PFSK-1 (cell line): Measurements from ENCODE around the gene GOLGA6L10.

ENCODE experiments used
- FOXP2 ChIP-seq: optimal IDR thresholded peaks from 2 replicates; pipeline ENCODE3; 2011; ENCODE audit warnings: borderline replicate concordance, control low read depth, inconsistent platforms; ENCODE audit not compliant: insufficient read depth; ENCODE audit errors: extremely low read length, extremely low read depth
- POLR2AphosphoS5 ChIP-seq: IDR thresholded peaks from 2 replicates; pipeline ENCODE4 v1.6.1; 2012; ENCODE audit warnings: low read depth, mild to moderate bottlenecking, control low read depth, low read length, moderate library complexity
- REST ChIP-seq, 2 experiments: IDR thresholded peaks; 2 replicates each; pipeline versions ENCODE4 v1.6.1 to v1.8.0; 2011 to 2012; ENCODE audit warnings: low read depth in 2 of 2, low read length in 2 of 2, control low read depth in 1 of 2, inconsistent platforms in 1 of 2, mild to moderate bottlenecking in 1 of 2, moderate library complexity in 1 of 2; ENCODE audit not compliant: insufficient read depth in 1 of 2
- SIN3A ChIP-seq: IDR thresholded peaks from 2 replicates; pipeline ENCODE4 v1.6.1; 2012; ENCODE audit warnings: mild to moderate bottlenecking, low read length, moderate library complexity, borderline replicate concordance; ENCODE audit not compliant: insufficient read depth
- TAF1 ChIP-seq: IDR thresholded peaks from 2 replicates; pipeline ENCODE4 v1.6.1; 2012; ENCODE audit warnings: low read length, control low read depth, borderline replicate concordance; ENCODE audit not compliant: insufficient read depth

Gene GOLGA6L10

GRCh38 chr15:82317091-82317489, 32.2 kb downstream of the GOLGA6L10 start:
- TF ChIP-seq FOXP2: no peak
- no peak for TF ChIP-seq TAF1
- no peak for TF ChIP-seq POLR2AphosphoS5
- no peak for TF ChIP-seq SIN3A
- TF ChIP-seq REST (IDR thresholded peaks at IDR 0.05; ENCODE audit: insufficient read depth in 1 of 2, low read depth in 2 of 2, low read length in 2 of 2): no peak

GRCh38 chr15:82315519-82316246, 33.6 kb downstream of the GOLGA6L10 start:
- TF ChIP-seq POLR2AphosphoS5 (no peak), REST (IDR thresholded peaks at IDR 0.05; ENCODE audit: insufficient read depth in 1 of 2, low read depth in 2 of 2, low read length in 2 of 2) (no peak), FOXP2 (no peak), TAF1 (no peak), SIN3A (no peak)

GRCh38 chr15:82314769-82315518, 34.3 kb downstream of the GOLGA6L10 start:
- no peak for TF ChIP-seq SIN3A
- no peak for TF ChIP-seq POLR2AphosphoS5
- TF ChIP-seq REST (IDR thresholded peaks at IDR 0.05; ENCODE audit: insufficient read depth in 1 of 2, low read depth in 2 of 2, low read length in 2 of 2): no peak
- TF ChIP-seq TAF1: no peak
- TF ChIP-seq FOXP2: no peak

GRCh38 chr15:82313446-82313845, 35.8 kb downstream of the GOLGA6L10 start:
- TF ChIP-seq SIN3A: no peak
- no peak for TF ChIP-seq POLR2AphosphoS5
- TF ChIP-seq FOXP2: no peak
- no peak for TF ChIP-seq REST (IDR thresholded peaks at IDR 0.05; ENCODE audit: insufficient read depth in 1 of 2, low read depth in 2 of 2, low read length in 2 of 2)
- TF ChIP-seq TAF1: no peak
